Measurements from ENCODE around the gene GHRHR.

- TF ChIP-seq CTCF (IDR thresholded peaks at IDR 0.05; ENCODE audit: insufficient read depth, low read length) (no peak), POLR2AphosphoS5 (IDR thresholded peaks at IDR 0.05; ENCODE audit: low read depth) (no peak), REST (IDR thresholded peaks at IDR 0.05; ENCODE audit: insufficient replicate concordance, low read depth) (no peak)
These were observed 24.7 kb downstream of the GHRHR start for GRCh38 chr7:30988351-30989005.
